Hepatocyte (in vitro differentiated cells): ENCODE measurements around the gene COQ10A.

Experiments used
- EZH2 ChIP-seq: fragments of 200-600 bp; sonication (generic); IDR thresholded peaks from 2 replicates; pipeline ENCODE4 v1.6.1; 2016; ENCODE audit warnings: antibody characterized with exemption, mild to moderate bottlenecking, borderline replicate concordance
- TF ChIP-seq, protein P1 (sequence below): fragments of 200-600 bp; sonication (generic); IDR thresholded peaks from 2 replicates; pipeline ENCODE4 v1.5.1; 2016; ENCODE audit warnings: antibody characterized with exemption, mild to moderate bottlenecking; ENCODE audit not compliant: poor library complexity

DNA sequence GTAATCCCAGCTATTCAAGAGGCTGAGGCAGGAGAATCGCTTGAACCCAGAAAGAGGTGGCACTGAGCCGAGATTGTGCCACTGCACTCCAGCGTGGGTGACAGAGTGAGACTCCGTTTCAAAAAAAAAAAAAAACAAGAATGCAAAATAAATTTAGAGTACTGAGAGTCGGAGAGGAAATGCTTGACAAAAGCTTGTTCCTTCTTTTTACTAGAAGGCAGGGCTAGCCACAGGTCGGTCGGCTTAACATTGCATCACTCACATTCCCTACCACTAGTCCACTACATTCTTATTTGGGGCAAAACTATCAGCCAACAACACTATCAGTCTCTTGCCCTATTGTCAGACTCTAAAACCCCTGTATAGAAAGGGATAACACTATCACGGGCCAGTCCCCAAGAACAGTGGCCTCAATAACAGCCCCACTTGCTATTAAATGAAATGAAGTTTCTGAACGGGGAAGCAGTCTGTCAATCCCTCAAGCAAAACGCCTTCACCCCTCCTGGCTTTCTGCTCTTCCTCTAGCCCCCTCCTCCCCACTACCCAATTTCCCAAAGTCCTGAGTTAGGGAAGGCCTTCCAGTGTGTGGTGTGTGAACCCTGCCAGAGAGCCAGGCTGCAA lies 46.0 kb upstream of the COQ10A start:
- TF ChIP-seq, protein P1, sequence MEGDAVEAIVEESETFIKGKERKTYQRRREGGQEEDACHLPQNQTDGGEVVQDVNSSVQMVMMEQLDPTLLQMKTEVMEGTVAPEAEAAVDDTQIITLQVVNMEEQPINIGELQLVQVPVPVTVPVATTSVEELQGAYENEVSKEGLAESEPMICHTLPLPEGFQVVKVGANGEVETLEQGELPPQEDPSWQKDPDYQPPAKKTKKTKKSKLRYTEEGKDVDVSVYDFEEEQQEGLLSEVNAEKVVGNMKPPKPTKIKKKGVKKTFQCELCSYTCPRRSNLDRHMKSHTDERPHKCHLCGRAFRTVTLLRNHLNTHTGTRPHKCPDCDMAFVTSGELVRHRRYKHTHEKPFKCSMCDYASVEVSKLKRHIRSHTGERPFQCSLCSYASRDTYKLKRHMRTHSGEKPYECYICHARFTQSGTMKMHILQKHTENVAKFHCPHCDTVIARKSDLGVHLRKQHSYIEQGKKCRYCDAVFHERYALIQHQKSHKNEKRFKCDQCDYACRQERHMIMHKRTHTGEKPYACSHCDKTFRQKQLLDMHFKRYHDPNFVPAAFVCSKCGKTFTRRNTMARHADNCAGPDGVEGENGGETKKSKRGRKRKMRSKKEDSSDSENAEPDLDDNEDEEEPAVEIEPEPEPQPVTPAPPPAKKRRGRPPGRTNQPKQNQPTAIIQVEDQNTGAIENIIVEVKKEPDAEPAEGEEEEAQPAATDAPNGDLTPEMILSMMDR, result no peak
- no peak for TF ChIP-seq EZH2
